AG04449 (cell line): ENCODE measurements around the gene JAKMIP1.

ENCODE experiments used
- CTCF ChIA-PET: fragments of 350-600 bp; formaldehyde crosslinking; extraction: SDS; loops from one replicate; lab custom pipeline; 2021; ENCODE audit warnings: antibody characterized with exemption; lab: Yijun Ruan, JAX
- POLR2A ChIA-PET: fragments of 400-600, 350-600 bp; formaldehyde crosslinking; extraction: SDS; loops from one replicate; lab custom pipeline; 2020; ENCODE audit warnings: antibody characterized with exemption, inconsistent platforms; lab: Yijun Ruan, JAX
- DNase-seq: peaks from one replicate; pipeline ENCODE4 v3.0.0-alpha.2; 2010; ENCODE audit warnings: low read depth, low spot score
- H3K4me3 ChIP-seq: 2 replicates; pipeline ENCODE4 v1.5.1; 2011; ENCODE audit warnings: low read depth, mild to moderate bottlenecking, control low read depth, low read length
- TF ChIP-seq, protein P1 (sequence below): IDR thresholded peaks from one replicate; pipeline ENCODE4 v1.5.1; 2011; ENCODE audit warnings: mild to moderate bottlenecking, moderate library complexity, low read length, control low read depth, inconsistent platforms; ENCODE audit not compliant: insufficient read depth; ENCODE audit errors: missing control alignments

The JAKMIP1 gene

DNA sequence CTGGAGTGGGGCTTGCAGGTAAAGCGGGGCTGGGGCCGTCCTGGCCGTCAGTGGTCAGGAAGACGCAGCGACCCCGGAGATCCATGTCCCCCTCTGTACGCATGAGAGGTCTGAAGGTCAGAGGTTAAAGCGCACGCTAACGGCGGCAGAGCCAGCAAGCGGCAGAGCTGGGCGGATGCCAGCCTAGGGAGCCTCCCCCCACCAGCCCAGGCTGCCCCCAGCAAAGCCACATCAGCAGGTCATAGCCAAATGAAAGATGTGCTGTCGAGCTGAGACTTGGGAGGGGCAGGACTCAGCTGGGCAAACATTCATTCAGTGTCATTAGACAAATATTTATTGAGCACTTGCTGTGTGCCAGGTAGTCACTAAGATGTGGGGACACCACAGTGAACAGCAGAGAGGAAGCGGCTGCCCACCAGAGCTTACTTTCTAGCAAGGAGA, 593 bp upstream of the JAKMIP1 start:
- POLR2A ChIA-PET = no interaction called here
- DNase-seq = no peak

DNA sequence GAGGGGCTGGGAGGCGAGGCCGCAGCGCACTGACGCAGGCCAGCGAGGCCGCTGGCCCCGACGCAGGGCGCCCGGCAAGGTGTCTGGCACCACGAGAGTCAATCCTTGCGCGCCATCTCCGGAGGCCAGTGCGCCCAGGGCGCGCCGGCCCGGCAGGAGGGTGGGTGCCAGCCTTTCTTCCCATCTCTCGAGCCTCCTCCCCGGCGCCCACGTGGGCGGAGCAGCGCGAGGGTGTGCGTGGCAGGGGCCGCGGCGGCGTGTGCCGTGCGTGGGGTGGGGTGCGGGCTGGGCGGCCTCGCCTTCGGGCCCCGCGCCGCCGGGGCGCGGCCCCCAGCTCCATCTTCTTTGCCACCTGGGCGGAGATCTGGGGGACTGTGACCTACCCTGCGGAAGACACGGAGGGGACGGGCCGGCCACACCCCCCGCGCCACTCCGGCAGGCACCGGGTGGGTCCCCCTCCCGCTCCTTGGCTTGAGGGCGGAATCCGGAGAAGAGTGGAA, 877 bp downstream of the JAKMIP1 start:
- ChIA-PET POLR2A (no interaction called here), CTCF (no interaction called here)
- TF ChIP-seq, protein P1, sequence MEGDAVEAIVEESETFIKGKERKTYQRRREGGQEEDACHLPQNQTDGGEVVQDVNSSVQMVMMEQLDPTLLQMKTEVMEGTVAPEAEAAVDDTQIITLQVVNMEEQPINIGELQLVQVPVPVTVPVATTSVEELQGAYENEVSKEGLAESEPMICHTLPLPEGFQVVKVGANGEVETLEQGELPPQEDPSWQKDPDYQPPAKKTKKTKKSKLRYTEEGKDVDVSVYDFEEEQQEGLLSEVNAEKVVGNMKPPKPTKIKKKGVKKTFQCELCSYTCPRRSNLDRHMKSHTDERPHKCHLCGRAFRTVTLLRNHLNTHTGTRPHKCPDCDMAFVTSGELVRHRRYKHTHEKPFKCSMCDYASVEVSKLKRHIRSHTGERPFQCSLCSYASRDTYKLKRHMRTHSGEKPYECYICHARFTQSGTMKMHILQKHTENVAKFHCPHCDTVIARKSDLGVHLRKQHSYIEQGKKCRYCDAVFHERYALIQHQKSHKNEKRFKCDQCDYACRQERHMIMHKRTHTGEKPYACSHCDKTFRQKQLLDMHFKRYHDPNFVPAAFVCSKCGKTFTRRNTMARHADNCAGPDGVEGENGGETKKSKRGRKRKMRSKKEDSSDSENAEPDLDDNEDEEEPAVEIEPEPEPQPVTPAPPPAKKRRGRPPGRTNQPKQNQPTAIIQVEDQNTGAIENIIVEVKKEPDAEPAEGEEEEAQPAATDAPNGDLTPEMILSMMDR = no peak
- DNase-seq = no peak
- no peak overlapping the region for H3K4me3 ChIP-seq

More for the DNA sequence above, 593 bp upstream of the JAKMIP1 start:
- TF ChIP-seq, protein P1 = no peak
- H3K4me3 ChIP-seq = no peak overlapping the region; the same call in 1 of the 2 replicates
- CTCF ChIA-PET = no interaction called here

DNA sequence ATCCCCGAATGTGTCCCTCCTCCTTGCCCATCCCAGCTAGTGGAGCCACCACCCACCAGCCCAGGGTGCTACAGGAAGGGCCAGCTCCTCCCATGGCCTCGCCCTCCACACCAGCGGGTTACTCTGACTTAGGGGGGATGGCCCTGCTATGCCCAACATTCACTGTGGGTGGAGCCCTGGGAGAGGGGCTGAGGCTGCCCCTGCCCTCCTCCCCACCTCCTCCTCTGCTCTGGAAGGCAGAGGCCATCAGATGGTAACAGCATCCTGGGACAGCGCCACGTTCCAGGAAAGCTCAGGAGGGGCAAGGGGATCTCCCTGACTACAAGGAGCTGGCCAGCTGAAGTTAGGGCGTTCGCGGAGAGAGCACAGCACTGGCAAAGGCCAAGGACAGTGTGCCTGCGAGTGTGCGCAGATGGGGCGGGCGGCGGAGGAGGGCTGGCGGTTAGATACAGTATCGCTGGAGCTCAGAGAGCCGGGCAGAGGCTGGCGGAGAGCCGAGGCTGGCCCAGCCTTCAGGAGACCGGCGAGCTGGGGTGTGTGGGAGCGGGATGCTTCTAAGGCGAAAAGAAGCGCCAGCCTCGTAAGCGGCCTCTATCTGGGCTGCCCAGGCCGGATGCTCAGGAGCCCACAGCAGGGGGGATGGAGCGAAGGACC, 1.5 kb downstream of the JAKMIP1 start:
- ChIA-PET CTCF (no interaction called here), POLR2A (no interaction called here)
- H3K4me3 ChIP-seq = no peak overlapping the region
- DNase-seq = no peak
- TF ChIP-seq, protein P1 = no peak

DNA sequence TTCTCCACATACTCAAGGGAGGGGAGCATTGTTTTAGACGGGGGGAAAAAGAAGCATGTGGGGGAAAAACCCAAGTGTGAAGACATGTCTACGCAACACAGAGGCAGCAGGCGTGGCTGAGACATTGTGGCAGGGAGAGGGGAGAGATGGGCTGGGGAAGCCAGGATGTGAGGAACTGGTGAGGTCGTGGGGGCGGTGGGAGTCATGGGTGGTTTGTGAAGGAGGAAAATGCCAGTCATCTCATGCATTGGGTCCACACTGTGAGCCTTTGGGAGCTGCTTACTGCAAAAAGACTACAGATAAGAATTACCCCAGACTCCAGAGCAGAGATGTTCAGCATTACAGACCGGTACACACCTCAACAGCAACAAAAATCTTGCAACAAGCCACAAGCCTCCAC, 2.1 kb downstream of the JAKMIP1 start:
- TF ChIP-seq, protein P1 = no peak
- H3K4me3 ChIP-seq = no peak overlapping the region
- ChIA-PET CTCF (no interaction called here), POLR2A (no interaction called here)
- DNase-seq = no peak

DNA sequence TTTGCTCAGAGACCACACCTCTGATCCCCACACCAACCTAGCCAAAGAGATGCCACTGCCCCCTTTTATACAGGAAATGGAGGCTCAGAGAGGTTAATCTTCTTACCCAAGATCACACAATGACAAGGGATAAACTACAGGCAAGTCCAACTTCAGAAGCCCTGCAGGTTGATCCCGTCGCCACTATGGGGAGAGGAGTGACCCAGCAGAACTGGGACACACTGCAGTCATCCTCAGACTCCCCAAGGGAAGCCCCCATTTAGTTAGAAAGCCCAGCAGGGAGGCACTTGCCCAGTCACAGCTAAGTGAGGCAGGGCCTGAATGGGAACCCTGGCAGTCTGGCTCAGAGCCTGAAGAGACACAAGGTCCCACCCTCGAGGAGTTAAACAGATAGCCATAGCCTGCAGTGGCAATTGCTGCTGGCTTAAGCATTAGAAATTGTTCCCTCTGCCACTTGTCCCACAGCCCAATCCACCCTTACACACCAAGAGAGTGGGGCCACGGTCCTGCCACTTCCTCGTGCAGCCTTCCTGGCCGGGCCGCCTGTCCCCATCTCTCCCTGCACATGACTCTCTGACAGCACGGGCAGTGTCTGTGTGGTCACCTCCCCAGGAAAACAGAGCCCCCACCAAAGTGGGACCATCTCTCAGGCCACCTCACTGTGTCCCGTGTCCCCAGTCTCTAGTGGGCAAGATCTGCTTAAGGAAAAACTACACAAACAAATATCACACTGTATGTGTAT, 2.7 kb downstream of the JAKMIP1 start:
- ChIA-PET POLR2A (no interaction called here), CTCF (no interaction called here)
- no peak for DNase-seq
- no peak overlapping the region for H3K4me3 ChIP-seq
- TF ChIP-seq, protein P1 = no peak

DNA sequence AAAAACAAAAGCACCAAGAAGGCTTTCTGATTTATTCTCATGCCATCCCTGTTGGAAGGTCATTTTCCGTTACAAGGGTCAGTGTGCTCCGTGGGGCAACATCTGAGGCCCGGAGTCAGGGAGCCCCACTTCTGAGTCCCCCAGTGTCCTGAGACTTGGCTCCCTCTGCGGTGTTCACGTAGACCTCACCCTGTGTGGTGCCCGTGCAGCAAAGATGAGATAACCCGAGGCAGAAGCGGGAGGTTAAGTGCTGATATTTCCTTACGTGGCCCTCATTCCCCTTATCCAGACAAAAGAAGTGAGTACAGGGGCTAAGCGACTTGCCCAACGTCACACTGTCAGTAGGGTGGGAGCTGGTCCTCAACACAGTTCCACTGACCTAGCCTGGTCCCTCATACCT, 3.5 kb downstream of the JAKMIP1 start:
- H3K4me3 ChIP-seq = no peak overlapping the region
- DNase-seq = no peak
- CTCF ChIA-PET = no interaction called here
- TF ChIP-seq, protein P1 = no peak
- POLR2A ChIA-PET = no interaction called here
